H1 (cell line): Measurements from ENCODE around the gene RREB1. TPM values are rescaled to one million over a fixed set of nuclear protein-coding genes. Genes with fewer than 3 reads are reported as not detected.

Source experiments
- CTCF ChIA-PET: fragments of 300-600 bp; sonication (Branson Sonifier 250); formaldehyde crosslinking; loops from one replicate; lab custom pipeline; 2021; ENCODE audit not compliant: partially characterized antibody; lab: Charles Lee
- POLR2A ChIA-PET: fragments of 300-600 bp; sonication (Branson Sonifier 250); formaldehyde crosslinking; loops from one replicate; lab custom pipeline; 2021; ENCODE audit warnings: inconsistent platforms; ENCODE audit not compliant: partially characterized antibody; lab: Charles Lee
- DNase-seq, 2 experiments: peaks; one replicate each; pipeline versions ENCODE4 v3.0.0 to v3.0.0-alpha.2; 2010 to 2022; ENCODE audit warnings: low spot score in 2 of 2, low read depth in 1 of 2, mixed read lengths in 1 of 2
- FAIRE-seq: peaks from 2 replicates; lab custom pipeline; 2011; peaks lifted over from hg19 to GRCh38; lab: Jason Lieb, UNC
- H2AFZ ChIP-seq: 2 replicates; pipeline ENCODE4 v1.8.1; 2012; ENCODE audit warnings: low read length, inconsistent platforms
- H2AK5ac ChIP-seq: 2 replicates; pipeline ENCODE4 v1.6.1; 2013; ENCODE audit warnings: low read depth, low read length
- H2BK120ac ChIP-seq: replicated peaks from 2 replicates; pipeline ENCODE3; 2013; ENCODE audit warnings: low read depth, low read length, inconsistent platforms
- H2BK12ac ChIP-seq: 2 replicates; pipeline ENCODE4 v1.6.1; 2013; ENCODE audit warnings: low read depth, low read length
- H2BK15ac ChIP-seq: 2 replicates; pipeline ENCODE4 v1.6.1; 2013; ENCODE audit warnings: low read length
- H2BK20ac ChIP-seq: 2 replicates; pipeline ENCODE4 v1.6.1; 2013; ENCODE audit warnings: low read length
- H2BK5ac ChIP-seq: 2 replicates; pipeline ENCODE4 v1.6.1; 2013; ENCODE audit warnings: low read depth, low read length
- H3K14ac ChIP-seq: 2 replicates; pipeline ENCODE4 v1.6.1; 2013; ENCODE audit warnings: inconsistent platforms; ENCODE audit not compliant: insufficient read length
- H3K18ac ChIP-seq: 2 replicates; pipeline ENCODE4 v1.6.1; 2013; ENCODE audit warnings: low read length; ENCODE audit errors: extremely low read depth
- H3K23ac ChIP-seq: 2 replicates; pipeline ENCODE4 v1.6.1; 2013; ENCODE audit warnings: inconsistent platforms; ENCODE audit not compliant: insufficient read length
- H3K23me2 ChIP-seq: 2 replicates; pipeline ENCODE4 v1.6.1; 2013; ENCODE audit warnings: low read depth, low read length
- H3K27ac ChIP-seq: 2 replicates; pipeline ENCODE4 v1.6.1; 2011; ENCODE audit warnings: low read depth, low read length, inconsistent platforms
- H3K27me3 ChIP-seq, 4 experiments: replicated peaks in 1 of 4; 1 replicate in 1 of 4; 2 replicates in 3 of 4; pipeline versions ENCODE4 v1.6.1 to v1.8.1; 2011 to 2013; ENCODE audit warnings: low read length in 3 of 4, mild to moderate bottlenecking in 3 of 4, inconsistent platforms in 2 of 4, mixed read lengths in 2 of 4, moderate library complexity in 1 of 4; ENCODE audit not compliant: control insufficient read depth in 3 of 4, insufficient read depth in 3 of 4; ENCODE audit errors: extremely low read depth in 1 of 4
- H3K36me3 ChIP-seq, 4 experiments: 2 replicates each; pipeline versions ENCODE4 v1.6.1 to v1.8.1; 2011 to 2013; ENCODE audit warnings: mild to moderate bottlenecking in 4 of 4, low read length in 3 of 4, moderate library complexity in 2 of 4, control low read depth in 1 of 4, inconsistent platforms in 1 of 4; ENCODE audit not compliant: insufficient read depth in 4 of 4, control insufficient read depth in 2 of 4
- H3K4ac ChIP-seq: replicated peaks from 2 replicates; pipeline ENCODE3; 2013; ENCODE audit warnings: low read length, low read depth, mixed read lengths, inconsistent platforms; ENCODE audit not compliant: insufficient read length
- H3K4me1 ChIP-seq, 4 experiments: replicated peaks in 1 of 4; 1 replicate in 1 of 4; 2 replicates in 3 of 4; pipeline versions ENCODE4 v1.6.1 to v1.8.1; 2011 to 2013; ENCODE audit warnings: low read length in 3 of 4, inconsistent platforms in 2 of 4, mixed read lengths in 1 of 4; ENCODE audit not compliant: insufficient read depth in 4 of 4, control insufficient read depth in 3 of 4
- H3K4me2 ChIP-seq, 2 experiments: 2 replicates each; pipeline versions ENCODE4 v1.6.1 to v1.8.1; 2011 to 2013; ENCODE audit warnings: low read depth in 2 of 2, low read length in 2 of 2, control low read depth in 1 of 2, inconsistent platforms in 1 of 2, mild to moderate bottlenecking in 1 of 2; ENCODE audit not compliant: insufficient read depth in 1 of 2
- H3K4me3 ChIP-seq, 4 experiments: fragments of 200-600, 300-600 bp in 1 of 4; sonication (generic), shearing (Covaris generic), sonication (Bioruptor Twin) in 1 of 4; 2 replicates each; pipeline versions ENCODE4 v1.5.1 to v1.8.1; 2011 to 2016; ENCODE audit warnings: low read length in 4 of 4, low read depth in 3 of 4, control low read depth in 2 of 4, inconsistent platforms in 2 of 4, mild to moderate bottlenecking in 2 of 4, mixed read lengths in 1 of 4, moderate library complexity in 1 of 4; ENCODE audit not compliant: insufficient read depth in 2 of 4; ENCODE audit errors: extremely low read depth in 1 of 4
- H3K56ac ChIP-seq: replicated peaks from 2 replicates; pipeline ENCODE3; 2013; ENCODE audit warnings: low read depth, mild to moderate bottlenecking, mixed read lengths, low read length, inconsistent platforms; ENCODE audit not compliant: insufficient read length
- H3K79me1 ChIP-seq: 2 replicates; pipeline ENCODE4 v1.6.1; 2013; ENCODE audit warnings: low read depth, low read length, control low read depth
- H3K79me2 ChIP-seq, 2 experiments: 2 replicates each; pipeline versions ENCODE4 v1.6.1 to v1.8.1; 2012 to 2013; ENCODE audit warnings: low read length in 2 of 2, mild to moderate bottlenecking in 2 of 2, inconsistent platforms in 1 of 2; ENCODE audit not compliant: insufficient read depth in 2 of 2, control insufficient read depth in 1 of 2
- H3K9ac ChIP-seq, 4 experiments: replicated peaks in 1 of 4; 1 replicate in 1 of 4; 2 replicates in 3 of 4; pipeline versions ENCODE4 v1.6.1 to v1.8.1; 2011 to 2013; ENCODE audit warnings: low read depth in 3 of 4, low read length in 3 of 4, control low read depth in 2 of 4, mild to moderate bottlenecking in 2 of 4, moderate library complexity in 2 of 4, inconsistent platforms in 1 of 4; ENCODE audit errors: extremely low read depth in 1 of 4
- H3K9me3 ChIP-seq, 2 experiments: 2 replicates each; pipeline versions ENCODE4 v1.6.1 to v1.8.1; 2012 to 2013; ENCODE audit warnings: mild to moderate bottlenecking in 2 of 2, moderate library complexity in 2 of 2, control low read depth in 1 of 2, inconsistent platforms in 1 of 2, low read depth in 1 of 2, low read length in 1 of 2, mixed read lengths in 1 of 2; ENCODE audit not compliant: insufficient read depth in 2 of 2
- H4K20me1 ChIP-seq, 2 experiments: replicated peaks in 1 of 2; 2 replicates each; pipeline versions ENCODE3 to v1.8.1; 2011 to 2013; ENCODE audit warnings: inconsistent platforms in 2 of 2, low read length in 2 of 2, mild to moderate bottlenecking in 1 of 2; ENCODE audit not compliant: insufficient read depth in 2 of 2, control insufficient read depth in 1 of 2
- H4K5ac ChIP-seq: 2 replicates; pipeline ENCODE4 v1.6.1; 2013; ENCODE audit warnings: low read length, low read depth, mixed read lengths, inconsistent platforms; ENCODE audit not compliant: insufficient read length
- H4K8ac ChIP-seq: 2 replicates; pipeline ENCODE4 v1.8.0; 2013; ENCODE audit warnings: mild to moderate bottlenecking, moderate library complexity, low read length, inconsistent platforms; ENCODE audit not compliant: insufficient read depth; ENCODE audit errors: extremely low read depth
- H4K91ac ChIP-seq: replicated peaks from 2 replicates; pipeline ENCODE3; 2013; ENCODE audit warnings: low read length, mixed read lengths, inconsistent platforms; ENCODE audit not compliant: insufficient read length
- WGBS, 2 experiments: shearing (Covaris generic) in 1 of 2; methylation state at CpG; one replicate each; pipeline versions ENCODE4 v1.1.6 to v1.1.7; 2013 to 2015; ENCODE audit warnings: low lambda C conversion rate in 2 of 2, mixed read lengths in 2 of 2, inconsistent platforms in 1 of 2, low coverage in 1 of 2, missing lambda C conversion rate in 1 of 2; ENCODE audit not compliant: insufficient replicate concordance in 2 of 2, insufficient coverage in 1 of 2, insufficient read length in 1 of 2; ENCODE audit errors: extremely low coverage in 1 of 2, missing lambda C conversion rate in 1 of 2; 5-methylcytosine and 5-hydroxymethylcytosine counted together
- polyA plus RNA-seq, 7 experiments: library from polyadenylated mRNA; depleted of rRNA in 3 of 7; stranded (reverse) in 5 of 7; unstranded in 2 of 7; fragments of >200 nt in 5 of 7; fragments of 200-250 nt in 2 of 7; gene quantifications; 1 replicate in 5 of 7; 2 replicates in 1 of 7; 4 replicates in 1 of 7; pipeline versions ENCODE4 v1.2.1 to v1.2.3, GENCODE V29; 2011 to 2013; ENCODE audit warnings: missing spikeins in 2 of 7, mixed read lengths in 2 of 7
- total RNA-seq: library from RNA; stranded (reverse); fragmentation: NEBNext Ultra II Directional; extraction: Animal tissue kit (Norgen Biotek cat#: 25700); gene quantifications from 2 replicates; pipeline ENCODE4 v1.2.1, GENCODE V29; 2021
- TF ChIP-seq, protein P1 (sequence below): IDR thresholded peaks from 2 replicates; pipeline ENCODE4 v1.6.1; 2011; ENCODE audit warnings: low read length, improper control_type of control experiment

RREB1 gene
- total and polyA plus RNA-seq, 2 of the 8 experiments (the other 6 are each of a cell fraction or from before 2014, with no cell fraction given), result 3.9 to 34.7 TPM

DNA sequence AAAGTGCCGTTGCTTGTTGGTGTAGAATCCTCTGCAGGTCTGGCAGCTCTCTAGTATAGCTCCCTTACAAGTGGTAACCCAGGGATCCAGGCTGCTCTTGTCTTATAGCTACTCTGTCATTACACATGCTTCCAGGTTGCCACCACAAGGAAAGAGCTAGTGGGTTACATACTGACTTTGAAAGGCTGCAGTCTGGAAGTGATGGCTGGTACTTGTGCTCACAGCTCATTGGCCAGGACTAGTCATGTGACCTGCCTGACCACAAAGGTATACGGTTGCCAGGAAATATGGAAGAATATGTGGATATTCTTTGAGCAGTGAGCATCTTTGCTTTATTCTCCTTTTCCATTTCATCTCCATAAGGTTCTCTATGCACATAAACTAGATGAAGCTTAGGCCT is 46.0 kb downstream of the RREB1 start:
- Histone ChIP-seq H3K18ac (no peak overlapping the region), H3K79me2 (peaks cover 8 to 74% of the 10 kb centered on the region in 2 experiments), H3K4me2 (no peak overlapping the region), H3K27me3 (no peaks in the 10 kb centered on the region), H2BK20ac (no peak overlapping the region), H3K27ac (no peak overlapping the region), H3K4me3 (no peak overlapping the region), H4K5ac (no peak overlapping the region), H2BK120ac (no peak overlapping the region), H3K79me1 (peaks cover 10% of the 10 kb centered on the region), H2BK5ac (no peak overlapping the region), H2BK12ac (no peak overlapping the region), H3K56ac (no peak overlapping the region), H3K23ac (no peak overlapping the region), H3K4me1 (peaks cover 4 to 19% (median 11%) of the 10 kb centered on the region in 4 experiments; a peak in 6 of 7 replicates), H3K23me2 (no peaks in the 10 kb centered on the region), H2BK15ac (no peak overlapping the region), H3K9ac (no peak overlapping the region), H3K4ac (no peak overlapping the region), H4K91ac (no peak overlapping the region), H3K36me3 (no peaks in the 10 kb centered on the region), H4K8ac (no peak overlapping the region), H2AFZ (no peak overlapping the region), H4K20me1 (peaks cover 0 to 5% of the 10 kb centered on the region in 2 experiments), H2AK5ac (no peak overlapping the region), H3K9me3 (no peaks in the 10 kb centered on the region), H3K14ac (no peak overlapping the region)
- ChIA-PET POLR2A (interaction anchor here (0.9 to 5.2 kb wide), 4 partner anchors 8 to 16 kb away, joined by 4 to 34 read pairs (median 5); no protein-coding TSS in a partner anchor), CTCF (interaction anchor here (0.6 to 2.0 kb wide), 8 partner anchors 11 to 1496 kb away, joined by 3 to 5 read pairs (median 4); no protein-coding TSS in a partner anchor)
- no peak for FAIRE-seq
- 83% methylated on average over 2 of the region's 2 CpGs; no CpG with 5 or more reads in 1 of the 2 experiments for WGBS, 2 experiments
- DNase-seq, result peak in 1 of 2 experiments; percentile 44
- TF ChIP-seq, protein P1, sequence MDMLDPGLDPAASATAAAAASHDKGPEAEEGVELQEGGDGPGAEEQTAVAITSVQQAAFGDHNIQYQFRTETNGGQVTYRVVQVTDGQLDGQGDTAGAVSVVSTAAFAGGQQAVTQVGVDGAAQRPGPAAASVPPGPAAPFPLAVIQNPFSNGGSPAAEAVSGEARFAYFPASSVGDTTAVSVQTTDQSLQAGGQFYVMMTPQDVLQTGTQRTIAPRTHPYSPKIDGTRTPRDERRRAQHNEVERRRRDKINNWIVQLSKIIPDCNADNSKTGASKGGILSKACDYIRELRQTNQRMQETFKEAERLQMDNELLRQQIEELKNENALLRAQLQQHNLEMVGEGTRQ, result peak; percentile 37; the same call in 1 of the 2 replicates
